SKM-1 (cell line): ENCODE data around the gene LRP3.
"Not testable (repeated sequence)": the region's sequence is repeated elsewhere in the genome, so short reads cannot be mapped to it uniquely, and the experiment has no call there.

Experiments used
- DNase-seq: peaks from one replicate; lab custom pipeline; 2025; ENCODE audit not compliant: unreplicated experiment; lab: John Stamatoyannopoulos, UW

Gene LRP3

GRCh38 chr19:33201886-33202545 is 7.9 kb downstream of the LRP3 start:
- no peak for DNase-seq

- no peak for DNase-seq
Measured at GRCh38 chr19:33202546-33203507, 8.7 kb downstream of the LRP3 start.

GRCh38 chr19:33203529-33203928 is 9.4 kb downstream of the LRP3 start:
- DNase-seq: no peak

- no peak for DNase-seq
Measured at GRCh38 chr19:33204136-33204973, 10.2 kb downstream of the LRP3 start.

GRCh38 chr19:33205110-33205509 is 11.0 kb downstream of the LRP3 start:
- DNase-seq: no peak

GRCh38 chr19:33205531-33206260 is 11.6 kb downstream of the LRP3 start:
- no peak for DNase-seq

GRCh38 chr19:33206261-33207039 is 12.3 kb downstream of the LRP3 start:
- DNase-seq: no peak

- no peak for DNase-seq
Measured at GRCh38 chr19:33207040-33207620, 13.0 kb downstream of the LRP3 start.

GRCh38 chr19:33207903-33208302 is 13.8 kb downstream of the LRP3 start:
- DNase-seq: no peak

GRCh38 chr19:33208371-33208895 is 14.3 kb downstream of the LRP3 start:
- no peak for DNase-seq

GRCh38 chr19:33208904-33209849 is 15.0 kb downstream of the LRP3 start:
- no peak for DNase-seq

- not testable (repeated sequence) for DNase-seq
Measured at GRCh38 chr19:33209850-33210230, 15.7 kb downstream of the LRP3 start.

- DNase-seq: no peak
Measured at GRCh38 chr19:33210266-33210940, 16.3 kb downstream of the LRP3 start.

- DNase-seq: no peak
Measured at GRCh38 chr19:33211794-33212435, 17.8 kb downstream of the LRP3 start.

GRCh38 chr19:33212436-33213172 is 18.5 kb downstream of the LRP3 start:
- DNase-seq: no peak

GRCh38 chr19:33214596-33214995 is 20.5 kb downstream of the LRP3 start:
- peak; percentile 35 for DNase-seq
